B cell (primary cell): Measurements from ENCODE around the gene LIMCH1. TPM values are rescaled to one million over a fixed set of nuclear protein-coding genes. Genes with fewer than 3 reads are reported as not detected.

ENCODE experiments used
- ATAC-seq: fragments of 200-7000 bp; cut with Tn5 transposase; one replicate; pipeline ENCODE4 v1.10.0; 2021; ENCODE audit warnings: low read depth, mild to moderate bottlenecking, moderate number of reproducible peaks, moderate library complexity
- CTCF ChIA-PET: fragments of 350-600 bp; sonication (Branson Sonifier 250); formaldehyde crosslinking; loops from one replicate; lab custom pipeline; 2021; ENCODE audit warnings: antibody characterized with exemption, inconsistent platforms; lab: Charles Lee
- POLR2A ChIA-PET: fragments of 350-600 bp; sonication (Branson Sonifier 250); formaldehyde crosslinking; loops from one replicate; lab custom pipeline; 2021; ENCODE audit warnings: antibody characterized with exemption; lab: Charles Lee
- DNase-seq: peaks from one replicate; pipeline ENCODE4 v3.0.0; 2013
- H2AFZ ChIP-seq: 2 replicates; pipeline ENCODE4 v1.6.1; 2012; ENCODE audit warnings: mild to moderate bottlenecking, low read depth, low read length; ENCODE audit not compliant: insufficient read depth, poor library complexity, severe bottlenecking
- H3K27ac ChIP-seq, 2 donors: 1 replicate in 1 of 2; 2 replicates in 1 of 2; pipeline ENCODE4 v1.5.1; 2012 to 2013; ENCODE audit warnings: low read length in 2 of 2, mild to moderate bottlenecking in 2 of 2, moderate library complexity in 1 of 2
- H3K27me3 ChIP-seq, 4 experiments: fragments of 200-600 bp in 1 of 4; sonication (generic) in 1 of 4; replicated peaks in 1 of 4; 1 replicate in 2 of 4; 2 replicates in 2 of 4; pipeline versions ENCODE4 v1.6.1 to v1.7.0; 2013 to 2016; ENCODE audit warnings: low read length in 3 of 4, mild to moderate bottlenecking in 2 of 4, mixed read lengths in 1 of 4, moderate library complexity in 1 of 4; ENCODE audit not compliant: insufficient read depth in 4 of 4, control insufficient read depth in 3 of 4; ENCODE audit errors: control extremely low read depth in 1 of 4
- H3K36me3 ChIP-seq, 2 experiments: replicated peaks in 1 of 2; 1 replicate in 1 of 2; 2 replicates in 1 of 2; pipeline versions ENCODE4 v1.6.1 to v1.7.1; 2013; ENCODE audit warnings: low read length in 1 of 2; ENCODE audit not compliant: insufficient read depth in 2 of 2, control insufficient read depth in 1 of 2; ENCODE audit errors: control extremely low read depth in 1 of 2, extremely low read depth in 1 of 2
- H3K4me1 ChIP-seq, 2 donors: fragments of 200-600 bp in 1 of 2; sonication (generic) in 1 of 2; 1 replicate in 1 of 2; 2 replicates in 1 of 2; pipeline versions ENCODE4 v1.5.1 to v1.6.1; 2013 to 2017; ENCODE audit warnings: low read length in 2 of 2; ENCODE audit not compliant: control insufficient read depth in 2 of 2, insufficient read depth in 2 of 2
- H3K4me2 ChIP-seq: replicated peaks from 2 replicates; pipeline ENCODE3; 2012; ENCODE audit warnings: mild to moderate bottlenecking, low read depth, low read length; ENCODE audit not compliant: poor library complexity, severe bottlenecking
- H3K4me3 ChIP-seq, 5 experiments: fragments of 200-600 bp in 1 of 5; sonication (generic) in 1 of 5; 1 replicate in 3 of 5; 2 replicates in 2 of 5; pipeline versions ENCODE4 v1.5.1 to v1.7.0; 2011 to 2016; ENCODE audit warnings: low read length in 4 of 5, mild to moderate bottlenecking in 4 of 5, low read depth in 2 of 5, control low read depth in 1 of 5, moderate library complexity in 1 of 5; ENCODE audit not compliant: insufficient read depth in 1 of 5; ENCODE audit errors: control extremely low read depth in 1 of 5, extremely low read depth in 1 of 5
- H3K79me2 ChIP-seq: fragments of 200-600 bp; sonication (generic); one replicate; pipeline ENCODE4 v1.6.0; 2016; ENCODE audit warnings: low read length; ENCODE audit not compliant: control insufficient read depth, insufficient read depth
- H3K9ac ChIP-seq: fragments of 200-600 bp; sonication (generic); 2 replicates; pipeline ENCODE4 v1.6.1; 2017; ENCODE audit warnings: mild to moderate bottlenecking, low read length, moderate library complexity
- H3K9me3 ChIP-seq, 3 donors: one replicate each; pipeline versions ENCODE4 v1.6.1 to v1.7.1; 2013; ENCODE audit warnings: low read length in 2 of 3; ENCODE audit not compliant: control insufficient read depth in 2 of 3, insufficient read depth in 1 of 3; ENCODE audit errors: control extremely low read depth in 1 of 3
- H4K20me1 ChIP-seq: 2 replicates; pipeline ENCODE4 v1.6.0; 2012; ENCODE audit warnings: mild to moderate bottlenecking, low read length; ENCODE audit not compliant: insufficient read depth, control insufficient read depth, poor library complexity, severe bottlenecking
- H3K27ac Mint-ChIP-seq: one replicate; pipeline ENCODE4 v1.8.0; 2021; ENCODE audit warnings: mixed read lengths
- H3K27me3 Mint-ChIP-seq: one replicate; pipeline ENCODE4 v1.8.0; 2021; ENCODE audit warnings: mixed read lengths
- H3K4me1 Mint-ChIP-seq: one replicate; pipeline ENCODE4 v1.8.0; 2021; ENCODE audit warnings: mixed read lengths
- H3K4me3 Mint-ChIP-seq: one replicate; pipeline ENCODE4 v1.8.0; 2021; ENCODE audit warnings: mixed read lengths
- H3K9me3 Mint-ChIP-seq: one replicate; pipeline ENCODE4 v1.8.0; 2022; ENCODE audit warnings: mixed read lengths; ENCODE audit not compliant: insufficient read depth
- EZH2 ChIP-seq: IDR thresholded peaks from 2 replicates; pipeline ENCODE4 v1.6.1; 2012; ENCODE audit warnings: borderline replicate concordance, low read depth, mild to moderate bottlenecking, moderate library complexity, low read length; ENCODE audit not compliant: insufficient read depth, poor library complexity, severe bottlenecking
- WGBS: methylation state at CpG from one replicate; pipeline ENCODE4 v1.1.5; 2013; ENCODE audit warnings: missing lambda C conversion rate; ENCODE audit not compliant: insufficient coverage; 5-methylcytosine and 5-hydroxymethylcytosine counted together
- intact Hi-C: fragments of 100-400 bp; cut with micrococcal nuclease; formaldehyde crosslinking; loops from one replicate; pipeline ENCODE4 v1.10.0; 2022
- polyA plus RNA-seq: library from polyadenylated mRNA; depleted of rRNA; stranded (reverse); fragments of >200 nt; gene quantifications from 2 replicates; pipeline ENCODE4 v1.2.3, GENCODE V29; 2012
- total RNA-seq, 2 donors: library from RNA; stranded (reverse); fragments of 120-200 nt in 1 of 2; gene quantifications; 1 replicate in 1 of 2; 2 replicates in 1 of 2; pipeline versions ENCODE4 v1.2.3 to v1.2.4, GENCODE V29; 2013 to 2022
- TF ChIP-seq, protein P1 (sequence below): fragments of 200-600 bp; IDR thresholded peaks from one replicate; pipeline ENCODE4 v1.8.0; 2022; ENCODE audit warnings: antibody characterized with exemption, mild to moderate bottlenecking

LIMCH1 gene
- total and polyA plus RNA-seq, 2 donors (not counting 1 experiment from before 2014, with no cell fraction given), result not detected

DNA sequence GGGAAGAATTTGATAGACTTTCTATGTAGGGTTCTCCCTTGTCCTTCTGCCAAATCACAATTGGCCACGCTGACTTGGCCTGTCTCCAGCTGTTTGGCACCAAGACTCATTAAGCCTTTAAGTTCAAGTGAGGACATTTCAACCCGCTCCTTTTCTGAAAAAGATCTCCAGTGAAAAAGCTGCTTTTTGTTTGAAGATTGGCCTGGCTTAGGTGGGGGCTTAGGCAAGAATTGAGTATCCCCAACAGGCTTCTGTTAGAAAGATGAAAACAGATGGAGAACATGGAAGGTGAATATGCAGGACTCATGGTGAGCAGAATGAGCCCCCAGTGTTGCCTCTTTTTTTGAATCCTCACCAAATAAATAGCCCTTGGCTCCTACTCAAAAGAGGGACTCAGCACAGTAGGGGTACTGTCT, 28.5 kb upstream of the LIMCH1 start:
- no peaks in the 10 kb centered on the region for H3K27me3 Mint-ChIP-seq
- ATAC-seq (no peak), DNase-seq (no peak)
- Histone ChIP-seq H3K9me3 (no peaks in the 10 kb centered on the region), H3K9ac (no peak overlapping the region), H3K36me3 (no peaks in the 10 kb centered on the region), H3K79me2 (no peaks in the 10 kb centered on the region), H3K4me2 (no peak overlapping the region), H4K20me1 (no peaks in the 10 kb centered on the region), H2AFZ (no peak overlapping the region), H3K4me3 (no peak overlapping the region), H3K4me1 (no peaks in the 10 kb centered on the region), H3K27ac (no peak overlapping the region), H3K27me3 (no peaks in the 10 kb centered on the region)
- H3K9me3 Mint-ChIP-seq, result peaks cover 1% of the 10 kb centered on the region
- no peak overlapping the region for H3K27ac Mint-ChIP-seq
- TF ChIP-seq EZH2, result no peak
- TF ChIP-seq, protein P1, sequence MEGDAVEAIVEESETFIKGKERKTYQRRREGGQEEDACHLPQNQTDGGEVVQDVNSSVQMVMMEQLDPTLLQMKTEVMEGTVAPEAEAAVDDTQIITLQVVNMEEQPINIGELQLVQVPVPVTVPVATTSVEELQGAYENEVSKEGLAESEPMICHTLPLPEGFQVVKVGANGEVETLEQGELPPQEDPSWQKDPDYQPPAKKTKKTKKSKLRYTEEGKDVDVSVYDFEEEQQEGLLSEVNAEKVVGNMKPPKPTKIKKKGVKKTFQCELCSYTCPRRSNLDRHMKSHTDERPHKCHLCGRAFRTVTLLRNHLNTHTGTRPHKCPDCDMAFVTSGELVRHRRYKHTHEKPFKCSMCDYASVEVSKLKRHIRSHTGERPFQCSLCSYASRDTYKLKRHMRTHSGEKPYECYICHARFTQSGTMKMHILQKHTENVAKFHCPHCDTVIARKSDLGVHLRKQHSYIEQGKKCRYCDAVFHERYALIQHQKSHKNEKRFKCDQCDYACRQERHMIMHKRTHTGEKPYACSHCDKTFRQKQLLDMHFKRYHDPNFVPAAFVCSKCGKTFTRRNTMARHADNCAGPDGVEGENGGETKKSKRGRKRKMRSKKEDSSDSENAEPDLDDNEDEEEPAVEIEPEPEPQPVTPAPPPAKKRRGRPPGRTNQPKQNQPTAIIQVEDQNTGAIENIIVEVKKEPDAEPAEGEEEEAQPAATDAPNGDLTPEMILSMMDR, result no peak
- no peaks in the 10 kb centered on the region for H3K4me1 Mint-ChIP-seq
- intact Hi-C loops, result no loop called here
- 92% methylated on average over 2 of the region's 2 CpGs for WGBS
- ChIA-PET CTCF (no interaction called here), POLR2A (no interaction called here)
- H3K4me3 Mint-ChIP-seq, result no peak overlapping the region

DNA sequence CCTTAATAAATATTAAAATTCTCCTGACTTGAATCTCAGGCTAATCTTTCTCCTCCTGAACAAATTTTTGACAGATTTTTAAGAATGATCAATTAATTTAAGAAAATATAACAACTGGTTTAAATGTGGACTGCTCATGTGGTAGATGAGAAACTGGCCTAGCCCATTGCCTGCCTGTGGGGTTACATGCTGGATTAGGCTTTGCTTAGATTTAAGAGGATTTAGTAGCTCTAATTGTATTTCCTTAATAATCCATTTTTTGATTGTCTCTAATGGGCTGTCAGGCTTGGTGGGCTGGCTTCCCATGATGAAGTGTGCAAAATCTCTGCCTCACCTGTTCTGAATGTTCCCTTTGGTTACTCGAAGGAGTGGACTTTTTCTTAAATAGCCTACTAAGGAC, 27.8 kb upstream of the LIMCH1 start:
- no peaks in the 10 kb centered on the region for H3K4me1 ChIP-seq
- H3K9me3 Mint-ChIP-seq, result peaks cover 1% of the 10 kb centered on the region
- ATAC-seq (no peak), DNase-seq (no peak)
- H3K36me3 ChIP-seq, result no peaks in the 10 kb centered on the region
- H4K20me1 ChIP-seq, result no peaks in the 10 kb centered on the region
- no peaks in the 10 kb centered on the region for H3K9me3 ChIP-seq
- no peaks in the 10 kb centered on the region for H3K79me2 ChIP-seq
- no peak overlapping the region for H3K4me3 Mint-ChIP-seq
- intact Hi-C loops, result no loop called here
- no peak overlapping the region for H3K4me3 ChIP-seq
- no peaks in the 10 kb centered on the region for H3K4me1 Mint-ChIP-seq
- H3K27me3 Mint-ChIP-seq, result no peaks in the 10 kb centered on the region
- ChIA-PET POLR2A (no interaction called here), CTCF (no interaction called here)
- no peak overlapping the region for H3K27ac Mint-ChIP-seq
- no peaks in the 10 kb centered on the region for H3K27me3 ChIP-seq
- H3K9ac ChIP-seq, result no peak overlapping the region
- H2AFZ ChIP-seq, result no peak overlapping the region
- TF ChIP-seq, protein P1, result no peak
- TF ChIP-seq EZH2, result no peak
- WGBS, result no CpG with 5 or more reads among the region's 1 CpG
- H3K4me2 ChIP-seq, result no peak overlapping the region
- H3K27ac ChIP-seq, result no peak overlapping the region
